Uterus (tissue), 2 donors: Measurements from ENCODE around the gene NFKB2.

Experiments
- POLR2A ChIP-seq, 2 donors: fragments of 450-650 bp; IDR thresholded peaks; one replicate each; pipeline ENCODE4 v1.6.1; 2016; ENCODE audit warnings: antibody characterized with exemption in 2 of 2, mild to moderate bottlenecking in 1 of 2, moderate library complexity in 1 of 2
- TF ChIP-seq, protein P1 (sequence below), 4 experiments: fragments of 200-600 bp in 2 of 4; fragments of 450-650 bp in 2 of 4; sonication (generic) in 2 of 4; IDR thresholded peaks; one replicate each; pipeline ENCODE4 v1.5.1; 2016 to 2019; ENCODE audit warnings: antibody characterized with exemption in 4 of 4, mild to moderate bottlenecking in 2 of 4, moderate library complexity in 1 of 4

DNA sequence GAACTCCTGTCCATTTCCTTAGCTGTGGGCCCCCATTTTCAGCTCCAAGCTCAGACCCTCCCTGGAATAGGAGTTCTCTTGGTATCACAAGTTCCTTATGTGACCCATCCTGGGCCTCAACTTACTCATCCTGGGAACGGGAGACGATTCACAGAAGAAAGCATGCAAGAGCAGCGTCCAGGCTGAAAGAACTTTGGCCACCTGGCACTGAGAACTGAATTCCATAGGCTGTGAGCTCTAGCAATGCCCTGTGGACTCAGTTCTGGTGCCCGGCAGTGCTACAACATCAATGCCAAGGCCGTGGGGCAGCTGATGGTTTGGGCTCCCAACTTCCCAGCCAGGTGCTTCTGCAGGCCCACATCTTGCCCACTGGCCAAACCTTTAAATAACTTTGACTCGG is 40.8 kb downstream of the NFKB2 start:
- TF ChIP-seq, protein P1, sequence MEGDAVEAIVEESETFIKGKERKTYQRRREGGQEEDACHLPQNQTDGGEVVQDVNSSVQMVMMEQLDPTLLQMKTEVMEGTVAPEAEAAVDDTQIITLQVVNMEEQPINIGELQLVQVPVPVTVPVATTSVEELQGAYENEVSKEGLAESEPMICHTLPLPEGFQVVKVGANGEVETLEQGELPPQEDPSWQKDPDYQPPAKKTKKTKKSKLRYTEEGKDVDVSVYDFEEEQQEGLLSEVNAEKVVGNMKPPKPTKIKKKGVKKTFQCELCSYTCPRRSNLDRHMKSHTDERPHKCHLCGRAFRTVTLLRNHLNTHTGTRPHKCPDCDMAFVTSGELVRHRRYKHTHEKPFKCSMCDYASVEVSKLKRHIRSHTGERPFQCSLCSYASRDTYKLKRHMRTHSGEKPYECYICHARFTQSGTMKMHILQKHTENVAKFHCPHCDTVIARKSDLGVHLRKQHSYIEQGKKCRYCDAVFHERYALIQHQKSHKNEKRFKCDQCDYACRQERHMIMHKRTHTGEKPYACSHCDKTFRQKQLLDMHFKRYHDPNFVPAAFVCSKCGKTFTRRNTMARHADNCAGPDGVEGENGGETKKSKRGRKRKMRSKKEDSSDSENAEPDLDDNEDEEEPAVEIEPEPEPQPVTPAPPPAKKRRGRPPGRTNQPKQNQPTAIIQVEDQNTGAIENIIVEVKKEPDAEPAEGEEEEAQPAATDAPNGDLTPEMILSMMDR (IDR thresholded peaks at IDR 0.05), result no peak
- no peak for TF ChIP-seq POLR2A (IDR thresholded peaks at IDR 0.05)
